GM18868 (cell line): ENCODE measurements around the gene ABCC11.
A peak's percentile ranks its signal among the peaks of the same experiment; 100 is the strongest.
"Not testable (repeated sequence)": the region's sequence is repeated elsewhere in the genome, so short reads cannot be mapped to it uniquely, and the experiment has no call there.

Experiments
- ATAC-seq: cut with Tn5 transposase; IDR thresholded peaks from one replicate; pipeline ENCODE4 v1.9.1; 2021; ENCODE audit warnings: mild to moderate bottlenecking, moderate library complexity; ENCODE audit not compliant: unreplicated experiment

Gene ABCC11

GRCh38 chr16:48250520-48251278, 3.4 kb upstream of the ABCC11 start:
- no peak for ATAC-seq

- no peak for ATAC-seq
Measured at GRCh38 chr16:48246066-48246465, 1.3 kb downstream of the ABCC11 start.

- ATAC-seq: no peak
Measured at GRCh38 chr16:48244863-48245195, 2.5 kb downstream of the ABCC11 start.

GRCh38 chr16:48244080-48244862, 3.1 kb downstream of the ABCC11 start, which contains the start of gene LONP2:
Gene LONP2 (plus strand): TSS chr16:48244300. CDS start chr16:48244389, 89 bp downstream.
- ATAC-seq: peak; percentile 98

GRCh38 chr16:48240147-48240546, 7.2 kb downstream of the ABCC11 start:
- ATAC-seq: not testable (repeated sequence)

GRCh38 chr16:48236286-48236685, 11.1 kb downstream of the ABCC11 start:
- no peak for ATAC-seq

GRCh38 chr16:48235556-48236136, 11.7 kb downstream of the ABCC11 start:
- no peak for ATAC-seq

- ATAC-seq: no peak
Measured at GRCh38 chr16:48235058-48235555, 12.2 kb downstream of the ABCC11 start.

- ATAC-seq: no peak
Measured at GRCh38 chr16:48234630-48235029, 12.7 kb downstream of the ABCC11 start.

GRCh38 chr16:48232493-48233040, 14.8 kb downstream of the ABCC11 start:
- peak; percentile 48 for ATAC-seq

- peak; percentile 82 for ATAC-seq
Measured at GRCh38 chr16:48231727-48232492, 15.4 kb downstream of the ABCC11 start.

- no peak for ATAC-seq
Measured at GRCh38 chr16:48225456-48225855, 21.9 kb downstream of the ABCC11 start.

GRCh38 chr16:48223490-48223889, 23.8 kb downstream of the ABCC11 start:
- ATAC-seq: no peak

- no peak for ATAC-seq
Measured at GRCh38 chr16:48220891-48221290, 26.4 kb downstream of the ABCC11 start.

GRCh38 chr16:48218473-48218872, 28.9 kb downstream of the ABCC11 start:
- no peak for ATAC-seq

GRCh38 chr16:48217708-48218107, 29.6 kb downstream of the ABCC11 start:
- no peak for ATAC-seq

- ATAC-seq: no peak
Measured at GRCh38 chr16:48215738-48216137, 31.6 kb downstream of the ABCC11 start.

- ATAC-seq: no peak
Measured at GRCh38 chr16:48212033-48212432, 35.3 kb downstream of the ABCC11 start.

- ATAC-seq: no peak
Measured at GRCh38 chr16:48210747-48211146, 36.6 kb downstream of the ABCC11 start.

- no peak for ATAC-seq
Measured at GRCh38 chr16:48206594-48207242, 40.6 kb downstream of the ABCC11 start.
